ENCODE measurements around the gene UBAC1.

DNA sequence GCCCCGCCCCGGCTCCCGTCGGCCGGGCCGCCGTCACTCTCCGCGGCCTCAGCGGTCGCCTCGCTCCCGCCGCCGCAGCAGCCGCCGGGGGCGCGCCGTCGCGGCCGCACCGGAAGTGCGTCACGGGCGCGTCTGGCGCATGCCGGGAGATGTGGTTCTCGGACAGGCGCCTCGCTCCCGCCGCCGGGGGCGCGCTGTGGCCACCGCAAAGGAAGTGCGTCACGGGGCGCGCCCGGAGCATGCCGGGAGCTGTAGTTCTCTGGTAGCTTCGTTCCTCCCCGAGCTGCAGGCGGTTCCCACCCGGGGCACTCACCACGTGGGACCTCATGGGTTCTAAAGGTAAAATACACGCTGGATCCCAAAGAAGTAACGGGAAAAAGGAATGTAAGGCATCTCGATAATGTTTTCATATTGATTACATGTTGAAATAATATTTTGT lies at the start of gene UBAC1:
- TF ChIP-seq, protein P1, sequence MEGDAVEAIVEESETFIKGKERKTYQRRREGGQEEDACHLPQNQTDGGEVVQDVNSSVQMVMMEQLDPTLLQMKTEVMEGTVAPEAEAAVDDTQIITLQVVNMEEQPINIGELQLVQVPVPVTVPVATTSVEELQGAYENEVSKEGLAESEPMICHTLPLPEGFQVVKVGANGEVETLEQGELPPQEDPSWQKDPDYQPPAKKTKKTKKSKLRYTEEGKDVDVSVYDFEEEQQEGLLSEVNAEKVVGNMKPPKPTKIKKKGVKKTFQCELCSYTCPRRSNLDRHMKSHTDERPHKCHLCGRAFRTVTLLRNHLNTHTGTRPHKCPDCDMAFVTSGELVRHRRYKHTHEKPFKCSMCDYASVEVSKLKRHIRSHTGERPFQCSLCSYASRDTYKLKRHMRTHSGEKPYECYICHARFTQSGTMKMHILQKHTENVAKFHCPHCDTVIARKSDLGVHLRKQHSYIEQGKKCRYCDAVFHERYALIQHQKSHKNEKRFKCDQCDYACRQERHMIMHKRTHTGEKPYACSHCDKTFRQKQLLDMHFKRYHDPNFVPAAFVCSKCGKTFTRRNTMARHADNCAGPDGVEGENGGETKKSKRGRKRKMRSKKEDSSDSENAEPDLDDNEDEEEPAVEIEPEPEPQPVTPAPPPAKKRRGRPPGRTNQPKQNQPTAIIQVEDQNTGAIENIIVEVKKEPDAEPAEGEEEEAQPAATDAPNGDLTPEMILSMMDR (conservative IDR thresholded peaks at IDR 0.05; ENCODE audit: low read length): no peak; the same call in 1 of the 2 replicates
- TF ChIP-seq EZH2phosphoT487 (IDR thresholded peaks at IDR 0.05; ENCODE audit: borderline replicate concordance): no peak

Data from Loucy (cell line).